H1 (cell line): ENCODE results near the gene TLCD5. TPM values are rescaled to one million over a fixed set of nuclear protein-coding genes. Genes with fewer than 3 reads are reported as not detected.

Source experiments
- CTCF ChIA-PET: fragments of 300-600 bp; sonication (Branson Sonifier 250); formaldehyde crosslinking; loops from one replicate; lab custom pipeline; 2021; ENCODE audit not compliant: partially characterized antibody; lab: Charles Lee
- POLR2A ChIA-PET: fragments of 300-600 bp; sonication (Branson Sonifier 250); formaldehyde crosslinking; loops from one replicate; lab custom pipeline; 2021; ENCODE audit warnings: inconsistent platforms; ENCODE audit not compliant: partially characterized antibody; lab: Charles Lee
- DNase-seq, 2 experiments: peaks; one replicate each; pipeline versions ENCODE4 v3.0.0 to v3.0.0-alpha.2; 2010 to 2022; ENCODE audit warnings: low spot score in 2 of 2, low read depth in 1 of 2, mixed read lengths in 1 of 2
- FAIRE-seq: peaks from 2 replicates; lab custom pipeline; 2011; peaks lifted over from hg19 to GRCh38; lab: Jason Lieb, UNC
- H2AFZ ChIP-seq: 2 replicates; pipeline ENCODE4 v1.8.1; 2012; ENCODE audit warnings: low read length, inconsistent platforms
- H2AK5ac ChIP-seq: 2 replicates; pipeline ENCODE4 v1.6.1; 2013; ENCODE audit warnings: low read depth, low read length
- H2BK120ac ChIP-seq: replicated peaks from 2 replicates; pipeline ENCODE3; 2013; ENCODE audit warnings: low read depth, low read length, inconsistent platforms
- H2BK12ac ChIP-seq: 2 replicates; pipeline ENCODE4 v1.6.1; 2013; ENCODE audit warnings: low read depth, low read length
- H2BK15ac ChIP-seq: 2 replicates; pipeline ENCODE4 v1.6.1; 2013; ENCODE audit warnings: low read length
- H2BK20ac ChIP-seq: 2 replicates; pipeline ENCODE4 v1.6.1; 2013; ENCODE audit warnings: low read length
- H2BK5ac ChIP-seq: 2 replicates; pipeline ENCODE4 v1.6.1; 2013; ENCODE audit warnings: low read depth, low read length
- H3K14ac ChIP-seq: 2 replicates; pipeline ENCODE4 v1.6.1; 2013; ENCODE audit warnings: inconsistent platforms; ENCODE audit not compliant: insufficient read length
- H3K18ac ChIP-seq: 2 replicates; pipeline ENCODE4 v1.6.1; 2013; ENCODE audit warnings: low read length; ENCODE audit errors: extremely low read depth
- H3K23ac ChIP-seq: 2 replicates; pipeline ENCODE4 v1.6.1; 2013; ENCODE audit warnings: inconsistent platforms; ENCODE audit not compliant: insufficient read length
- H3K23me2 ChIP-seq: 2 replicates; pipeline ENCODE4 v1.6.1; 2013; ENCODE audit warnings: low read depth, low read length
- H3K27ac ChIP-seq: 2 replicates; pipeline ENCODE4 v1.6.1; 2011; ENCODE audit warnings: low read depth, low read length, inconsistent platforms
- H3K27me3 ChIP-seq, 4 experiments: replicated peaks in 1 of 4; 1 replicate in 1 of 4; 2 replicates in 3 of 4; pipeline versions ENCODE4 v1.6.1 to v1.8.1; 2011 to 2013; ENCODE audit warnings: low read length in 3 of 4, mild to moderate bottlenecking in 3 of 4, inconsistent platforms in 2 of 4, mixed read lengths in 2 of 4, moderate library complexity in 1 of 4; ENCODE audit not compliant: control insufficient read depth in 3 of 4, insufficient read depth in 3 of 4; ENCODE audit errors: extremely low read depth in 1 of 4
- H3K36me3 ChIP-seq, 4 experiments: 2 replicates each; pipeline versions ENCODE4 v1.6.1 to v1.8.1; 2011 to 2013; ENCODE audit warnings: mild to moderate bottlenecking in 4 of 4, low read length in 3 of 4, moderate library complexity in 2 of 4, control low read depth in 1 of 4, inconsistent platforms in 1 of 4; ENCODE audit not compliant: insufficient read depth in 4 of 4, control insufficient read depth in 2 of 4
- H3K4ac ChIP-seq: replicated peaks from 2 replicates; pipeline ENCODE3; 2013; ENCODE audit warnings: low read length, low read depth, mixed read lengths, inconsistent platforms; ENCODE audit not compliant: insufficient read length
- H3K4me1 ChIP-seq, 4 experiments: replicated peaks in 1 of 4; 1 replicate in 1 of 4; 2 replicates in 3 of 4; pipeline versions ENCODE4 v1.6.1 to v1.8.1; 2011 to 2013; ENCODE audit warnings: low read length in 3 of 4, inconsistent platforms in 2 of 4, mixed read lengths in 1 of 4; ENCODE audit not compliant: insufficient read depth in 4 of 4, control insufficient read depth in 3 of 4
- H3K4me2 ChIP-seq, 2 experiments: 2 replicates each; pipeline versions ENCODE4 v1.6.1 to v1.8.1; 2011 to 2013; ENCODE audit warnings: low read depth in 2 of 2, low read length in 2 of 2, control low read depth in 1 of 2, inconsistent platforms in 1 of 2, mild to moderate bottlenecking in 1 of 2; ENCODE audit not compliant: insufficient read depth in 1 of 2
- H3K4me3 ChIP-seq, 4 experiments: fragments of 200-600, 300-600 bp in 1 of 4; sonication (generic), shearing (Covaris generic), sonication (Bioruptor Twin) in 1 of 4; 2 replicates each; pipeline versions ENCODE4 v1.5.1 to v1.8.1; 2011 to 2016; ENCODE audit warnings: low read length in 4 of 4, low read depth in 3 of 4, control low read depth in 2 of 4, inconsistent platforms in 2 of 4, mild to moderate bottlenecking in 2 of 4, mixed read lengths in 1 of 4, moderate library complexity in 1 of 4; ENCODE audit not compliant: insufficient read depth in 2 of 4; ENCODE audit errors: extremely low read depth in 1 of 4
- H3K56ac ChIP-seq: replicated peaks from 2 replicates; pipeline ENCODE3; 2013; ENCODE audit warnings: low read depth, mild to moderate bottlenecking, mixed read lengths, low read length, inconsistent platforms; ENCODE audit not compliant: insufficient read length
- H3K79me1 ChIP-seq: 2 replicates; pipeline ENCODE4 v1.6.1; 2013; ENCODE audit warnings: low read depth, low read length, control low read depth
- H3K79me2 ChIP-seq, 2 experiments: 2 replicates each; pipeline versions ENCODE4 v1.6.1 to v1.8.1; 2012 to 2013; ENCODE audit warnings: low read length in 2 of 2, mild to moderate bottlenecking in 2 of 2, inconsistent platforms in 1 of 2; ENCODE audit not compliant: insufficient read depth in 2 of 2, control insufficient read depth in 1 of 2
- H3K9ac ChIP-seq, 4 experiments: replicated peaks in 1 of 4; 1 replicate in 1 of 4; 2 replicates in 3 of 4; pipeline versions ENCODE4 v1.6.1 to v1.8.1; 2011 to 2013; ENCODE audit warnings: low read depth in 3 of 4, low read length in 3 of 4, control low read depth in 2 of 4, mild to moderate bottlenecking in 2 of 4, moderate library complexity in 2 of 4, inconsistent platforms in 1 of 4; ENCODE audit errors: extremely low read depth in 1 of 4
- H3K9me3 ChIP-seq, 2 experiments: 2 replicates each; pipeline versions ENCODE4 v1.6.1 to v1.8.1; 2012 to 2013; ENCODE audit warnings: mild to moderate bottlenecking in 2 of 2, moderate library complexity in 2 of 2, control low read depth in 1 of 2, inconsistent platforms in 1 of 2, low read depth in 1 of 2, low read length in 1 of 2, mixed read lengths in 1 of 2; ENCODE audit not compliant: insufficient read depth in 2 of 2
- H4K20me1 ChIP-seq, 2 experiments: replicated peaks in 1 of 2; 2 replicates each; pipeline versions ENCODE3 to v1.8.1; 2011 to 2013; ENCODE audit warnings: inconsistent platforms in 2 of 2, low read length in 2 of 2, mild to moderate bottlenecking in 1 of 2; ENCODE audit not compliant: insufficient read depth in 2 of 2, control insufficient read depth in 1 of 2
- H4K5ac ChIP-seq: 2 replicates; pipeline ENCODE4 v1.6.1; 2013; ENCODE audit warnings: low read length, low read depth, mixed read lengths, inconsistent platforms; ENCODE audit not compliant: insufficient read length
- H4K8ac ChIP-seq: 2 replicates; pipeline ENCODE4 v1.8.0; 2013; ENCODE audit warnings: mild to moderate bottlenecking, moderate library complexity, low read length, inconsistent platforms; ENCODE audit not compliant: insufficient read depth; ENCODE audit errors: extremely low read depth
- H4K91ac ChIP-seq: replicated peaks from 2 replicates; pipeline ENCODE3; 2013; ENCODE audit warnings: low read length, mixed read lengths, inconsistent platforms; ENCODE audit not compliant: insufficient read length
- BRCA1 ChIP-seq: IDR thresholded peaks from 2 replicates; pipeline ENCODE4 v1.6.1; 2012; ENCODE audit warnings: low read depth, low read length, improper control_type of control experiment
- CBX5 ChIP-seq: fragments of 300-800, 300-1000 bp; sonication (generic); IDR thresholded peaks from 2 replicates; pipeline ENCODE4 v1.7.1; 2016; ENCODE audit warnings: antibody characterized with exemption, low read length, low read depth
- CEBPB ChIP-seq: IDR thresholded peaks from 2 replicates; pipeline ENCODE4 v1.6.1; 2012; ENCODE audit warnings: low read depth, low read length
- CREB1 ChIP-seq: IDR thresholded peaks from 2 replicates; pipeline ENCODE4 v1.6.1; 2012; ENCODE audit warnings: inconsistent platforms
- FOSL1 ChIP-seq: IDR thresholded peaks from 2 replicates; pipeline ENCODE4 v1.6.1; 2011; ENCODE audit warnings: mild to moderate bottlenecking, low read depth, low read length, moderate library complexity; ENCODE audit not compliant: insufficient read depth
- HDAC6 ChIP-seq: IDR thresholded peaks from one replicate; pipeline ENCODE4 v1.7.1; 2012; ENCODE audit warnings: low read depth, mild to moderate bottlenecking, inconsistent platforms, low read length, moderate library complexity
- POLR2A ChIP-seq, 2 experiments: IDR thresholded peaks; 1 replicate in 1 of 2; 2 replicates in 1 of 2; pipeline ENCODE4 v1.6.1; 2011; ENCODE audit warnings: low read depth in 2 of 2, low read length in 2 of 2, mild to moderate bottlenecking in 2 of 2; ENCODE audit errors: control extremely low read depth in 1 of 2
- RBBP5 ChIP-seq: IDR thresholded peaks from 2 replicates; pipeline ENCODE4 v1.7.1; 2012; ENCODE audit warnings: low read depth, mild to moderate bottlenecking, inconsistent platforms, low read length, moderate library complexity, borderline replicate concordance
- SIX5 ChIP-seq: IDR thresholded peaks from 2 replicates; pipeline ENCODE4 v1.6.1; 2011; ENCODE audit warnings: mild to moderate bottlenecking, low read depth, low read length
- SP1 ChIP-seq: IDR thresholded peaks from 2 replicates; pipeline ENCODE4 v1.6.1; 2011; ENCODE audit warnings: low read depth, low read length
- SP2 ChIP-seq: IDR thresholded peaks from 2 replicates; pipeline ENCODE4 v1.6.1; 2012; ENCODE audit warnings: mild to moderate bottlenecking, low read length, inconsistent platforms
- SP4 ChIP-seq: IDR thresholded peaks from 2 replicates; pipeline ENCODE4 v1.6.1; 2012; ENCODE audit warnings: low read length, inconsistent platforms
- SRF ChIP-seq: IDR thresholded peaks from 2 replicates; pipeline ENCODE4 v1.6.1; 2011; ENCODE audit warnings: mild to moderate bottlenecking, low read depth, low read length, moderate library complexity
- TBP ChIP-seq: IDR thresholded peaks from 2 replicates; pipeline ENCODE4 v1.6.1; 2011; ENCODE audit warnings: low read depth, low read length, improper control_type of control experiment
- TCF12 ChIP-seq: IDR thresholded peaks from 2 replicates; pipeline ENCODE4 v1.6.1; 2011; ENCODE audit warnings: low read depth, mild to moderate bottlenecking, low read length
- TEAD4 ChIP-seq: IDR thresholded peaks from 2 replicates; pipeline ENCODE4 v1.6.1; 2012; ENCODE audit warnings: low read depth, low read length, inconsistent platforms, mixed read lengths
- ZNF274 ChIP-seq: IDR thresholded peaks from 2 replicates; pipeline ENCODE4 v1.7.0; 2012; ENCODE audit warnings: low read length, borderline replicate concordance; ENCODE audit errors: extremely low read depth
- WGBS, 2 experiments: shearing (Covaris generic) in 1 of 2; methylation state at CpG; one replicate each; pipeline versions ENCODE4 v1.1.6 to v1.1.7; 2013 to 2015; ENCODE audit warnings: low lambda C conversion rate in 2 of 2, mixed read lengths in 2 of 2, inconsistent platforms in 1 of 2, low coverage in 1 of 2, missing lambda C conversion rate in 1 of 2; ENCODE audit not compliant: insufficient replicate concordance in 2 of 2, insufficient coverage in 1 of 2, insufficient read length in 1 of 2; ENCODE audit errors: extremely low coverage in 1 of 2, missing lambda C conversion rate in 1 of 2; 5-methylcytosine and 5-hydroxymethylcytosine counted together
- polyA plus RNA-seq, 7 experiments: library from polyadenylated mRNA; depleted of rRNA in 3 of 7; stranded (reverse) in 5 of 7; unstranded in 2 of 7; fragments of >200 nt in 5 of 7; fragments of 200-250 nt in 2 of 7; gene quantifications; 1 replicate in 5 of 7; 2 replicates in 1 of 7; 4 replicates in 1 of 7; pipeline versions ENCODE4 v1.2.1 to v1.2.3, GENCODE V29; 2011 to 2013; ENCODE audit warnings: missing spikeins in 2 of 7, mixed read lengths in 2 of 7
- total RNA-seq: library from RNA; stranded (reverse); fragmentation: NEBNext Ultra II Directional; extraction: Animal tissue kit (Norgen Biotek cat#: 25700); gene quantifications from 2 replicates; pipeline ENCODE4 v1.2.1, GENCODE V29; 2021

TLCD5 gene
- total and polyA plus RNA-seq, 2 of the 8 experiments (the other 6 are each of a cell fraction or from before 2014, with no cell fraction given): 9.5 to 10.1 TPM

- no peaks in the 10 kb centered on the region for H3K79me2 ChIP-seq
- H4K91ac ChIP-seq: no peak overlapping the region
- H3K56ac ChIP-seq: no peak overlapping the region
- no peak overlapping the region for H3K4ac ChIP-seq
- H2BK15ac ChIP-seq: no peak overlapping the region
- H3K9ac ChIP-seq: no peak overlapping the region
- H3K23me2 ChIP-seq: no peaks in the 10 kb centered on the region
- no peak overlapping the region for H4K8ac ChIP-seq
- H3K27ac ChIP-seq: no peak overlapping the region
- no peaks in the 10 kb centered on the region for H4K20me1 ChIP-seq
- H2BK12ac ChIP-seq: no peak overlapping the region
- peaks cover 0 to 14% (median 5%) of the 10 kb centered on the region in 4 experiments; a peak in 6 of 7 replicates for H3K4me1 ChIP-seq
- H3K79me1 ChIP-seq: no peaks in the 10 kb centered on the region
- H3K9me3 ChIP-seq: no peaks in the 10 kb centered on the region
- H2BK120ac ChIP-seq: no peak overlapping the region
- H2BK20ac ChIP-seq: no peak overlapping the region
- no peaks in the 10 kb centered on the region for H3K36me3 ChIP-seq
- H3K23ac ChIP-seq: no peak overlapping the region
- WGBS, 2 experiments: 77% methylated on average over 3 of the region's 3 CpGs; no CpG with 5 or more reads in 1 of the 2 experiments
- H3K18ac ChIP-seq: no peak overlapping the region
- no peak overlapping the region for H2AFZ ChIP-seq
- DNase-seq (no peak), FAIRE-seq (no peak)
- peaks cover 0 to 7% (median 0%) of the 10 kb centered on the region in 4 experiments; a peak in 2 of 7 replicates for H3K27me3 ChIP-seq
- no peak overlapping the region for H3K14ac ChIP-seq
- H2BK5ac ChIP-seq: no peak overlapping the region
- H3K4me2 ChIP-seq: no peak overlapping the region
- no peak overlapping the region for H4K5ac ChIP-seq
- POLR2A ChIA-PET: interaction anchor here (1.1 to 1.8 kb wide), 3 partner anchors 25 to 153 kb away, joined by 3 to 5 read pairs (median 4); partner anchors contain the start of gene ARHGEF12
- H3K4me3 ChIP-seq: no peak overlapping the region
- CTCF ChIA-PET: interaction anchor here (10.4 to 31.5 kb wide), 2 partner anchors 10 to 69 kb away, joined by 89 to 1412 read pairs; partner anchors contain the start of gene POU2F3
- H2AK5ac ChIP-seq: no peak overlapping the region
- TF ChIP-seq POLR2A (IDR thresholded peaks at IDR 0.05; ENCODE audit: control extremely low read depth in 1 of 2, low read depth in 2 of 2, low read length in 2 of 2) (no peak), SP2 (no peak), SIX5 (no peak), SP1 (no peak), BRCA1 (no peak), SP4 (no peak), ZNF274 (no peak), RBBP5 (no peak), SRF (no peak), TEAD4 (no peak), TBP (no peak), HDAC6 (no peak), FOSL1 (no peak), CBX5 (no peak), CREB1 (no peak), CEBPB (no peak), TCF12 (no peak)
Measured at GRCh38 chr11:120310870-120311269, 14.2 kb upstream of the TLCD5 start.
